ENCODE data around the gene DDA1.

DDA1 gene

GRCh38 chr19:17329366-17330261 lies 20.3 kb downstream of the DDA1 start:
- no peak for DNase-seq (ENCODE audit: low read depth in 2 of 2)

DNA sequence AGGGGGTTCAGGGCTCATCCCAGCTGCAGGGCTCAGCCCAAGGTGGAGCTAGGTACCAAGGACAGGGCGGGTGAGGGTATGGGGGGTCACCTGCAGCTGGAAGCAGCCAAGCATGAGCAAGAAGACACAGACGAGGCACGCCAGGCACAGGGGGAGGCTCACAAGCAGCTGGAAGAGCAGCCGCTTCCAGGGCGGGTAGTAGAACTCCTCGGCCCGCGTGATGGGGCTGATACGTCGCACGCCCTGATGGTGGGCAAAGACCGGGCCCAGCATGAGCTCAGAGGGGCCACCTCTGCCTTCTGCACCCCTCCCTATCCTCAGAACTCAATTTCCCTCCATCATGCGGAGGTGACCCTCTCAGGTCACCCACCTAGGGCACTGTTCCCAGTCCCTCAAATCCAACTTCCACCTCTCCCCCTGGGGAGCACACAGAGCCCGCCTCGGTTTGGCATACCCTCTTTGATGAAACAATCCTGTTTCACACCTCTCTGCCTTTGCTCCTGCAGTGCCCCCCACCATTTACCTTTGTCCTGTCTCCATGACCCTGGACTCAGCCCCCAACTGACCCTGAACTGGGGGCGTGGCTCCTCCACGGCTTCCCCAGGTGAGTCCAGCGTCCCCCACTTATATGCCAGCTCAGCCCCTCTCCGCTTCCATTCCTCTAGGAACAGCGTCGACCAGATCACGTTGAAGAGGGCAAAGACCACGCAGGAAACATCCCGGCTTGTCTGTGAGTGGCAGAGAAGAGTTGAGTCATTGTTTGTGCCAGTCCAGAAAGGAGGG lies 21.1 kb downstream of the DDA1 start:
- no peak for DNase-seq (ENCODE audit: low read depth in 2 of 2)

GRCh38 chr19:17331045-17331558 lies 21.7 kb downstream of the DDA1 start:
- no peak for DNase-seq (ENCODE audit: low read depth in 2 of 2)

- DNase-seq (ENCODE audit: low read depth in 2 of 2), result no peak
Measured at GRCh38 chr19:17332360-17332676, 23.0 kb downstream of the DDA1 start.

- peak in 1 of 2 donors; percentile 54 for DNase-seq (ENCODE audit: low read depth in 2 of 2)
Measured at GRCh38 chr19:17332677-17333581, 23.6 kb downstream of the DDA1 start.

DNA sequence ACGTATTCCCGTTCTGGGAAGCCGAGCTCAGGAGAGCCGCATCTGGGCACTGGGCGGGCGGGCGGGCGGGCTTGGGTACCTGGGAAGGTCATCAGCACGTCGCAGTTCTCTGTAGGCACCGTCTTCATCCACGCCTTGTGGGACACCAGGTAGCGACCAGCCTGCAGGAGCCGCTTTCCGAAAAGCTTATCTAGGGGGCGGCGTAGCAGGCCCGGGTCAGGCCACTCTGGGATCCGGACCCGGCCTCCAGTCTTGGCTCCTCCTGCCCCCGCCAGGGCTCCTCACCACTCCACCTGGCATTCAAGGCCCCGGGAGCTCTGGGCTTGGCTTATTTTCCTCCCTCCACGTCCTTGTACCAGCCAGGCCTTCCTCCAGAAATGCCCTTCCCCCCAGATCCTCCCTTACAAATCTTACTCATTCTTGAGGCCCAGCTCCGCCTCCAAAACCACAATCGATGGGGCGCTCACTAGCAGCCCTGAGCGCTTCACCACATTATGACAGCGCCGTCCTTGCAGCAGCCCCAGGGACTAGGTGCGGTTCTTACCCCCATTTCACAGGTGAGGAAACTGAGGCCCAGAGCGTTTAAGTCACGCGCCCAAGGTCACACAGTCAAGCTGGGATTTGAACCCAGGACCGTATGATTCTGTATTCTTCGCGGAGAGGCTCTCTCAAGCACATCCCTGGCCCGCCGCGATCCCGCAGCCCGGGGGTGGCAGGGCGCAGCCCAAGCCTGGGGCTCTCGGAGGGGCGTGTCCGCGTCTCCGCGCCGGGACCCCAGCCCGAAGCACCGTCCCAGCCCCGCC lies 24.4 kb downstream of the DDA1 start:
- DNase-seq (ENCODE audit: low read depth in 2 of 2), result peak; percentile 77

DNA sequence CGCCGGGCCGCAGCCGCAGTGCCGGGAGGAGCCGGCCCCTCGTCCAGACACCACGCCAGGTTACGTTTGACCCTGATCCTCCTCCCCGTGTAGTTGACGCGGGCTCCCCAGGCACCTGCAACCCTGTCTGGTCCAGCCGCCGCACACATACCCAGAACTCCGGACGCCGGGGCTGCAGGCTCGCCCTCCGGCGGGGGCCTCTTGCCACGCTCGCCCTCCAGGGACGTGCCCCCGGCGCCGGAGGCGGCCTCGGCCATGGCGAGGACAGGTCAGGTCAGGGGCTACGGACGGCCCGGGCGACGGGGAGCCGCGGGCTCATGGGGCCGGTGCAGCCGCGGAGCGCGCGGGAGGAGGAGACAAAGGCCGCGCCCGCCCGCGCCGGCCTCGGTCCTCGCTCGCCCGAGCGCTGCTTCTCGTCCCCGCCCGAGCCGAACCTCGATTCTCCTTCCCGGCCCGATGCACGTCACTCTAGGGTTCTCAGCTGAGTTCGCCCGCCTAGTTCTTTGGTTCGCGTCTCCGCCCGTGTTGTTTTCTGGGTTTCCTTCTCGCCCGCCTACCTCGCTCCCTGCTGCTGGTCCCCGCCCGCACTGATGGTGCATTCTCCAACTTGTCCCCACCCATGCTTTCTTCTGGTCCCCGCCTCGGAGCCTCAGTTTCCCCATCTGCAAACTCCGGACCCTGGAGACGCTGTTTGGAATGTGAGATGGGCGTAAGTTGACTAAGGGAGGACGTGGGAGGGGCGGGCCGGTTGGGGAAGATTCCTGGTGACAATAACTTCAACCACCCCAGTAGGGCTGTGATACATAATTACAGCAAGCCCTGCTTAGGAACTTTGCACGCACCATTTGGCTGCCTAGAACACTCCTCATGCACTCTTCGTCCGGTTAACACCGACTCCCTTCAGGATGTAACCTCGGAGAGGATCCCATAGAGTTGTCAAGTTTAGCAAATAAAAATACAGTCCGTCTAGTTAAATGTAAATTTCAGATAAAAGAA lies 25.3 kb downstream of the DDA1 start, which contains the start of gene ANO8:
TSS of gene ANO8 (minus strand) at position 442 of the 996 bp plus-strand sequence. CDS start at position 257, 185 bp downstream.
- DNase-seq (ENCODE audit: low read depth in 2 of 2), result peak; percentile 88 to 90

- DNase-seq (ENCODE audit: low read depth in 2 of 2), result no peak
Measured at GRCh38 chr19:17335575-17335974, 26.2 kb downstream of the DDA1 start.

GRCh38 chr19:17336872-17337674 lies 27.7 kb downstream of the DDA1 start, which contains the start of gene GTPBP3:
Gene GTPBP3, plus strand, starts transcription at chr19:17337553. Its CDS starts 59 bp downstream, at chr19:17337612.
- DNase-seq (ENCODE audit: low read depth in 2 of 2), result peak; percentile 92 to 93

GRCh38 chr19:17337675-17338432 lies 28.5 kb downstream of the DDA1 start:
- DNase-seq (ENCODE audit: low read depth in 2 of 2), result no peak

- DNase-seq (ENCODE audit: low read depth in 2 of 2), result no peak
Measured at GRCh38 chr19:17338433-17339078, 29.2 kb downstream of the DDA1 start.

GRCh38 chr19:17339088-17339741 lies 29.9 kb downstream of the DDA1 start:
- peak in 1 of 2 donors; percentile 55 for DNase-seq (ENCODE audit: low read depth in 2 of 2)

DNA sequence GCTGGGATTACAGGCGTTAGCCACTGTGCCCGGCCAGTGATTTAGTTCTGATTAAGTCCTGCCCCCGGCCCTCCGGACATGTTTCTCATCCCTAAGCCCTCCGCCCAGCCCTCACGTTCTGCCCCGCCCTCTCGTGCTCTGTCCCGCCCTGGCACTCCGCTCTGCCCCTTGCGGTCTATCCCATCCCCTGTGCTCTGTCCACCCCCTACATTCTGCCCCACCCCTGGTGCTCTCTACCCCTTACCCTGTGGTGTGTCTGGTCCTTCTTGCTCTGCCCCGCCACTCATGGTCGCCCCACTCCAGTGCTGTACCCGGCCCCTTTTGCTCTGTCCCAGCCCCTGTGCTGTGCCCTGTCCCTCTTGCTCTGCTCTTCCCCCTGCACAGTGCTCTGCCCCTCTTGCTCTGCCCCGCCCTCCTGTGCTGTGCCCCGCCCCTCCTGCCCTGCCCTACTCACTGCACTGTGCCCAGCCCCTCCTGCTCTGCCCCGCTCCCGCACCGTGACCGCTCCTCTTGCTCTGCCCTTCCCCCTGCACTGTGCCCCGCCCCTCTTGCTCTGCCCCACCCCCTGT lies 31.0 kb downstream of the DDA1 start:
- DNase-seq (ENCODE audit: low read depth in 2 of 2), result no peak

- DNase-seq (ENCODE audit: low read depth in 2 of 2), result no peak
Measured at GRCh38 chr19:17340871-17341357, 31.6 kb downstream of the DDA1 start.

- DNase-seq (ENCODE audit: low read depth in 2 of 2), result no peak
Measured at GRCh38 chr19:17341386-17341785, 32.0 kb downstream of the DDA1 start.

- no peak for DNase-seq (ENCODE audit: low read depth in 2 of 2)
Measured at GRCh38 chr19:17341845-17342244, 32.5 kb downstream of the DDA1 start.
